Measurements from ENCODE around the gene ID3. TPM values are rescaled to one million over a fixed set of nuclear protein-coding genes. Genes with fewer than 3 reads are reported as not detected.

ID3 gene
- total and polyA plus RNA-seq, 9 of the 15 experiments (the other 6 are each of a cell fraction or from before 2014, with no cell fraction given), result 6.8 to 59.8 (median 23.5) TPM

GRCh38 chr1:23554481-23555269 is 4.6 kb downstream of the ID3 start (continued):
- TF ChIP-seq VEZF1 (CRISPR knock-in tag; IDR thresholded peaks at IDR 0.05) (peak; percentile 100), ZNF184 (CRISPR knock-in tag; IDR thresholded peaks at IDR 0.05) (no peak), SAP30 (IDR thresholded peaks at IDR 0.05; ENCODE audit: borderline replicate concordance, insufficient read depth, low read depth, low read length, poor library complexity, severe bottlenecking) (peak; percentile 69), CCAR2 (IDR thresholded peaks at IDR 0.05; ENCODE audit: low read depth, low read length) (no peak), NCOA1 (IDR thresholded peaks at IDR 0.05; ENCODE audit: low read depth) (no peak), ZNF311 (CRISPR knock-in tag; IDR thresholded peaks at IDR 0.05) (no peak), JUNB (CRISPR knock-in tag; conservative IDR thresholded peaks at IDR 0.05) (no peak), ZNF75A (CRISPR knock-in tag; IDR thresholded peaks at IDR 0.05) (no peak), NFYB (IDR thresholded peaks at IDR 0.05; ENCODE audit: extremely low read depth, insufficient read length) (no peak), ARID4B (CRISPR knock-in tag; IDR thresholded peaks at IDR 0.05) (no peak), ZNF740 (CRISPR knock-in tag; IDR thresholded peaks at IDR 0.05) (peak; percentile 87), ZNF740 (tag; IDR thresholded peaks at IDR 0.05) (peak in 1 of 2 experiments; percentile 55; a peak in 2 of 4 replicates), ARID3B (CRISPR knock-in tag; IDR thresholded peaks at IDR 0.05; ENCODE audit: borderline replicate concordance) (no peak), RBBP5 (IDR thresholded peaks at IDR 0.05; ENCODE audit: borderline replicate concordance, insufficient read depth, low read length, poor library complexity, severe bottlenecking) (peak; percentile 85), SETDB1 (IDR thresholded peaks at IDR 0.05; ENCODE audit: low read length) (no peak), FOXK2 (conservative IDR thresholded peaks at IDR 0.05 in 1 of 2, IDR thresholded peaks at IDR 0.05 in 1 of 2; ENCODE audit: low read depth in 2 of 2) (no peak)
